Activated CD4-positive, alpha-beta memory T cell treated with anti-CD3 and anti-CD28 coated beads, Interleukin-2, amount 10 ng/mL, durations not matched to agents 7 days and 5 days (primary cell): ENCODE results near the gene CROCC2. TPM values are rescaled to one million over a fixed set of nuclear protein-coding genes. Genes with fewer than 3 reads are reported as not detected.
A peak's percentile ranks its signal among the peaks of the same experiment; 100 is the strongest.

Experiments used
- CTCF ChIA-PET: fragments of 350-600 bp; sonication (Branson Sonifier 250); formaldehyde crosslinking; loops from one replicate; lab custom pipeline; 2021; ENCODE audit warnings: antibody characterized with exemption, inconsistent platforms; lab: Charles Lee
- POLR2A ChIA-PET: fragments of 350-600 bp; sonication (Branson Sonifier 250); formaldehyde crosslinking; loops from one replicate; lab custom pipeline; 2021; ENCODE audit warnings: antibody characterized with exemption; lab: Charles Lee
- DNase-seq: peaks from one replicate; pipeline ENCODE4 v3.0.0-alpha.2; 2020
- H3K27ac Mint-ChIP-seq: one replicate; pipeline ENCODE4 v1.8.0; 2021; ENCODE audit warnings: mild to moderate bottlenecking, mixed read lengths
- H3K27me3 Mint-ChIP-seq: one replicate; pipeline ENCODE4 v1.8.0; 2021; ENCODE audit warnings: mixed read lengths
- H3K36me3 Mint-ChIP-seq: one replicate; pipeline ENCODE4 v1.8.0; 2021; ENCODE audit warnings: low read depth, mixed read lengths
- H3K4me1 Mint-ChIP-seq: one replicate; pipeline ENCODE4 v1.8.0; 2021; ENCODE audit warnings: mixed read lengths
- H3K4me3 Mint-ChIP-seq: one replicate; pipeline ENCODE4 v1.8.0; 2021; ENCODE audit warnings: mild to moderate bottlenecking, mixed read lengths
- H3K9me3 Mint-ChIP-seq: one replicate; pipeline ENCODE4 v1.8.0; 2021; ENCODE audit warnings: mixed read lengths
- total RNA-seq, 2 experiments: library from RNA; stranded (reverse); gene quantifications; one replicate each; pipeline ENCODE4 v1.2.3, GENCODE V29; 2021

Gene CROCC2
- total RNA-seq, 2 experiments from 2014 or later: not detected

- H3K36me3 Mint-ChIP-seq: no peaks in the 10 kb centered on the region
- no peak overlapping the region for H3K4me3 Mint-ChIP-seq
- DNase-seq: no peak
- no peaks in the 10 kb centered on the region for H3K9me3 Mint-ChIP-seq
- POLR2A ChIA-PET: no interaction called here
- no peak overlapping the region for H3K27ac Mint-ChIP-seq
- CTCF ChIA-PET: no interaction called here
- no peaks in the 10 kb centered on the region for H3K4me1 Mint-ChIP-seq
- peaks cover 1% of the 10 kb centered on the region for H3K27me3 Mint-ChIP-seq
Measured at GRCh38 chr2:240947607-240948006, 41.5 kb downstream of the CROCC2 start.

DNA sequence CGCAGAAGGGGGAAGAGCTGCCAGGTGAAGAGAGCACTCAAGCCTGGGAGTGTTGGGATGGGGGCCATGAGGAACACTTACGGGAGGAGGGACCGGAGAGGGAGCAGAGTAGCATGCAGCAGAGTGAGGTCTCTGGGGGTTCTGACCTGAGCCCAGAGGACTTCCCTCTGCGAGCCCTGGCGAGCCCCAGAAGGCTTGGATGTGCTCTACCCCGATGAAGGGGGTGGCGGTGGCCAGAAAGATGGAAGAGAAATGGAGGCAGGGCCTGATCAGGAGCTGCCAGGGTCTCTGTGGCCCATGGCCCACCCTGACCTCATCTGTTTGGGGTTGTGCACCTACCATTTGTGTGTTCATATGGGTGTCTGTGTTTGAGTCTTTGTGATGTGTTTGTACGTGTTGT, 42.0 kb downstream of the CROCC2 start:
- H3K27me3 Mint-ChIP-seq: peaks cover 1% of the 10 kb centered on the region
- DNase-seq: peak; percentile 10
- H3K36me3 Mint-ChIP-seq: no peaks in the 10 kb centered on the region
- no peaks in the 10 kb centered on the region for H3K9me3 Mint-ChIP-seq
- no peak overlapping the region for H3K4me3 Mint-ChIP-seq
- ChIA-PET CTCF (no interaction called here), POLR2A (no interaction called here)
- H3K27ac Mint-ChIP-seq: no peak overlapping the region
- no peaks in the 10 kb centered on the region for H3K4me1 Mint-ChIP-seq

DNA sequence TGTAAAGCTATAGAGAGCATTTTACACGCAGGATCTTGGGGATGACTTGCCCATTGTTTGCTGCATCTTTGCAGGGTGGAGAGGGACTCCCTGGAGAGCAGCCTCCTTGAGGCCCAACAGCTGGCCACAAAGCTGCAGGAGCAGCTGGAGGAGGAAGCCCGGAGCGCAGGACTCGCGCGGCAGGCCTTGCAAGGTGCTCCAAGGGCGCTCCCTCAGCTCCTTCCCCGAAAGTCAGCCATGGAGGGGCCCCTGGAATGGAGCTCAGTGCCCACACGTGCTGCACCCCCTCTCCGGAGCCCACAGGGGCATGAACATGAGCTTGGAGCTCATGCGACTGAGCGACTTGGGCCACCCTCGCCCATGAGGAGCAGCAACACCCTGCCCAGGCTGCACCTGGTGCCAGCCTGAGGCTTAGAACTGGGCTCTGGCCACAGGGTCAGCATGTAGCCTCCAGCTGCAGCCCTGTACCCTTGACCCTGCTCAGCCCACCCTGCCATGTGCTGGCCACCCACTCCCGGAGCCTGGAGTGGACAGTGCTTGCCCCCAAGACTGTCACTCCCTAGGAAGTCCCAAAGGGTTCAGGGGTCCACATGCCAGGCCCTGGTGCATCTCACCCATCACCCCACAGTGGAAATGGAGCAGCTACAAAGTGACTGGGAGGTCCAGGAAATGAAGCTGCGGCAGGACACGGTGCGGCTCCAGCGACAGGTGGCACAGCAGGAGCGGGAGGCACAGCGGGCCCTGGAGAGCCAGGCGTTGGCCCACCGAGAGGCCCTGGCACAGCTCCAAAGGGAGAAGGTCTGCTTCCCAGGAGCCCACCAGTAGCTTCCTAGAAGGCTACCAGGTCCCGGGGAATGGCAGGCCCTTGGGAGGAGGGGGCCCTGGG, 43.0 kb downstream of the CROCC2 start:
- POLR2A ChIA-PET: no interaction called here
- DNase-seq: no peak
- no peak overlapping the region for H3K27ac Mint-ChIP-seq
- no peaks in the 10 kb centered on the region for H3K9me3 Mint-ChIP-seq
- H3K4me1 Mint-ChIP-seq: no peaks in the 10 kb centered on the region
- CTCF ChIA-PET: no interaction called here
- no peak overlapping the region for H3K4me3 Mint-ChIP-seq
- H3K27me3 Mint-ChIP-seq: peaks cover 2% of the 10 kb centered on the region
- H3K36me3 Mint-ChIP-seq: no peaks in the 10 kb centered on the region

GRCh38 chr2:240949791-240950705, 43.9 kb downstream of the CROCC2 start:
- CTCF ChIA-PET: no interaction called here
- no peaks in the 10 kb centered on the region for H3K4me1 Mint-ChIP-seq
- no peak overlapping the region for H3K27ac Mint-ChIP-seq
- H3K36me3 Mint-ChIP-seq: no peaks in the 10 kb centered on the region
- H3K27me3 Mint-ChIP-seq: peaks cover 3% of the 10 kb centered on the region
- H3K9me3 Mint-ChIP-seq: no peaks in the 10 kb centered on the region
- POLR2A ChIA-PET: no interaction called here
- no peak overlapping the region for H3K4me3 Mint-ChIP-seq
- DNase-seq: no peak

GRCh38 chr2:240951045-240951594, 45.0 kb downstream of the CROCC2 start:
- no peak for DNase-seq
- Mint-ChIP-seq H3K27me3 (peaks cover 2% of the 10 kb centered on the region), H3K4me1 (no peaks in the 10 kb centered on the region), H3K36me3 (no peaks in the 10 kb centered on the region), H3K9me3 (no peaks in the 10 kb centered on the region), H3K27ac (no peak overlapping the region), H3K4me3 (no peak overlapping the region)
- POLR2A ChIA-PET: no interaction called here
- CTCF ChIA-PET: no interaction called here

GRCh38 chr2:240952496-240953246, 46.5 kb downstream of the CROCC2 start:
- DNase-seq: no peak
- Mint-ChIP-seq H3K9me3 (no peaks in the 10 kb centered on the region), H3K4me1 (no peaks in the 10 kb centered on the region), H3K4me3 (no peak overlapping the region), H3K27ac (no peak overlapping the region), H3K36me3 (no peaks in the 10 kb centered on the region), H3K27me3 (peaks cover 2% of the 10 kb centered on the region)
- ChIA-PET CTCF (no interaction called here), POLR2A (no interaction called here)

DNA sequence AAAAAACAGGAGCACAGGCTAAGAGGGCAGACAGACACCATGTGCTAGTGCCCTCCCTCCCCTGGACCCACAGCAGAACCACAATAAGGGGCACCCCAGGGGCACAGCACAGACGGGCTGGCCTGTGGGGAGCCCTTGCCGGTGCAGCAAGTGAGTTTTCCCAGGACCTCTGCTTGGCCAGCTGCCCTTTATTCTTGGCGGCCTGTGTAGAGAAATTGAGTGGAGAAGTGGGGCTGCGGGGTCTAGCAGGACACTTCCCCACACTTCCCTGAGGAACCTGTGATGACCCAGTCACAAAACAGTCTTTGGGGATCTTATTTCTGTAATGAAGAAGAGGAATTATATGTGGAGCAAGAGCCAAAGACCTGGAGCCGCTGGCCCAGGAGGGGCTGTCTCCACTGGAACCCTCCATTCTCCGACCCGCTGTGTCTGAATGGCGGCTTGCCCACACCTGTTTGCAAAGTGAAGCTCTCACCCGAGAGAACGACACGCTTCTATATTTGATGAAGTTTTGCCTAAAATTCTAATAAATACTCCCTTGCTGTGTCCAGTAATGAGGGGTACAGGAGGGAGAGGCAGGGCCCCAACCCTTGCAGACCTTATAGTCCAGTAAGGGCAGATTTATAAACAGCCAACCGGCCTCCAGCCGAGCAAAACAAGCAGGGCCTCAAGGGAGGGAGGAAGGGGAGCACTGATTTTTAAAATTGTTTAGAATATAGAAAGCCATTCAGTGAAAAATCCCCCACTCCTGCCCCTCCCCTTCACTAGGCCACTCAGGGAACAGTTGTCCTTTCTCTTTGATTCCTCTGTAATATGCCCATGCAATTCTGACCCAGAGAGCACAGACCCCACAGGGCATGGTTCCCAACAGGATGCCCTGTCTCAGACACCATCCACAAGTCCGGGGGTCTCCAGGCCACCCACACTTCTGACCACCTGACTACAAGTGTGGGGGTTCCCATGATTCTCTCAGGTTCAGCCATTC, 47.6 kb downstream of the CROCC2 start:
- no peak overlapping the region for H3K27ac Mint-ChIP-seq
- no peak for DNase-seq
- ChIA-PET POLR2A (no interaction called here), CTCF (no interaction called here)
- H3K36me3 Mint-ChIP-seq: no peaks in the 10 kb centered on the region
- H3K27me3 Mint-ChIP-seq: peaks cover 2% of the 10 kb centered on the region
- H3K4me1 Mint-ChIP-seq: no peaks in the 10 kb centered on the region
- H3K9me3 Mint-ChIP-seq: no peaks in the 10 kb centered on the region
- H3K4me3 Mint-ChIP-seq: no peak overlapping the region

DNA sequence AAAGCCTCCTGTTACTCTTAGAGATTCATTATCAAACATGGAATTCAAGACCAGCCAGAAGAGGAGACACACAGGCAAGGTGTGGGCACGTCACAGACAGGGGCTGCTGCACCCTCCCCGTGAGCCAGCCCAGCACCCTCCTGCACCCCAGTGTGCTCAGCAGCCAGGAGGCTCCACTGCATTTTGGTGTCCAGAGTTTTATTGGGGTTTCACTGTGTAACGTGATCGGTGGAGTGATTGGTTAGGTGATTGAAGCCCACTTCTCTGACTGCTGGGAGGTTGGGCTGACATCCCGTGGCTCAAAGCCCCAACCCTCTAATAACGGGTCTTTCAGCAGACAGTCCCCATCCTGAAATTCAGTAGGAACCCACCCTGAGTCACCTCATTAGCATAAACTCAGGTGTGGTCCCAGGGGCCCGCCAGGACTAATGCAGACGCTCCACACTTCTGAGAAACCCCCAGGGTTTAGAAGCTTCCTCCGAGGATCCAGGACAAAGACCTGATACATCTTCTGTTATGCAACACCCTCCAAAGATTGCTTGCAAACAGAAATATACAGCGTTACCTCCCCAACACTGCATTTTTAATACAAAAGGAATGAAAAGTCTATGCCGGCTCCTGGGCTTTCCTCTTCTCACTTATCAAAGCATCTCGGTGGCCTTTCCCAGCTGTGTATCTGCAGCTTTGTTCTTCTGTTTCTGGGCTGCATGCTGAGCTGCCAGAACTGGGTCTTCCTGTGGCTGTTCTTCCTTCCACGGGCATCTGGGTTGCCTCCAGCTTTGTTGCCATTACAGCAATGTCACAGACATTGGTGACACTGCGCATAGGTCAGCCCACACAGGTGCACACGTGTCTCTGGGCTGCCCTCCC, 48.5 kb downstream of the CROCC2 start:
- DNase-seq: peak; percentile 9
- Mint-ChIP-seq H3K27ac (no peak overlapping the region), H3K36me3 (no peaks in the 10 kb centered on the region), H3K4me1 (no peaks in the 10 kb centered on the region), H3K27me3 (peaks cover 2% of the 10 kb centered on the region), H3K9me3 (no peaks in the 10 kb centered on the region), H3K4me3 (no peak overlapping the region)
- POLR2A ChIA-PET: no interaction called here
- CTCF ChIA-PET: no interaction called here

DNA sequence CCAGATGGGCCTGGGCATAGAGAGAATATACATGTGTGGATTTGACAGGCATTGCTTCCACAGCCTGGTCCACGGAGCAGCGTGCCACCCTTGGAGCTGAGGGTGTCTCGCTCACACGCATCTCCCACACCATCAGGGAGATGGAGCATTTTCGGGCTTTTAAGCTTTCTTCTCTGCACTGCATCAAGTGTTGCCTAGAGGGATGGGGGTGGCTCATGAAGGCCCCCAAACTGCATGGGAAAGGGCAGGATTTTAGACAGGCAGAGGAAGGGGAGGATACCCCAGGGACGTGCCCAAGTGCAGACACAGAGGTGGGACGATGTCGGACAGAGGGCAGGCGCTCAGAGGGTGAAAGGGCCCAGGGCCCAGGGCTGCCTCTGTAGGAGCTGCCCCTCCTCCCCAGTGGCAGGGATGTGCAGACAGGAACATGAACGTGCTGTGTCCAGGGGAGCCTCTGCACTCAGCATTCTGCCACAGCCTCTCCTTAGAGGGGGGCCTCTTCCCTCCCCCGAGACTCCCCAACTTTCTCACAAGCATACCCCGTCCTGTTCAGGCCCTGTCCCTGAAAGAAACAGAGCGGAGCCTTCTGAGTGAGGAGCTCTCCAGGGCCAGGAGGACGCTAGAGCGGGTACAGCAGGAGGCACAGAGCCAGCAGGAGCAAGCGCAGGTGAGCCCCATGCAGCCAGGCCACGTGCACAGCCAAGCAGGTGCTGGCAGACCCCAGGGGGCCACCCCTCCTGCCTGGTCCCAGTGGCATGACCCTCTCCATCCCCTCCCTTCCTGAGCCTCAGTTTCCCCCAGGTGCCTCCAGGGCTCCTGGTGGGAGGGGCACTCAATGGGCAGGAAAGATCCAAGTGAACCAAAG, 49.4 kb downstream of the CROCC2 start:
- Mint-ChIP-seq H3K27ac (no peak overlapping the region), H3K4me3 (no peak overlapping the region), H3K4me1 (no peaks in the 10 kb centered on the region), H3K9me3 (no peaks in the 10 kb centered on the region), H3K27me3 (peaks cover 2% of the 10 kb centered on the region), H3K36me3 (no peaks in the 10 kb centered on the region)
- ChIA-PET POLR2A (no interaction called here), CTCF (no interaction called here)
- DNase-seq: peak; percentile 9

DNA sequence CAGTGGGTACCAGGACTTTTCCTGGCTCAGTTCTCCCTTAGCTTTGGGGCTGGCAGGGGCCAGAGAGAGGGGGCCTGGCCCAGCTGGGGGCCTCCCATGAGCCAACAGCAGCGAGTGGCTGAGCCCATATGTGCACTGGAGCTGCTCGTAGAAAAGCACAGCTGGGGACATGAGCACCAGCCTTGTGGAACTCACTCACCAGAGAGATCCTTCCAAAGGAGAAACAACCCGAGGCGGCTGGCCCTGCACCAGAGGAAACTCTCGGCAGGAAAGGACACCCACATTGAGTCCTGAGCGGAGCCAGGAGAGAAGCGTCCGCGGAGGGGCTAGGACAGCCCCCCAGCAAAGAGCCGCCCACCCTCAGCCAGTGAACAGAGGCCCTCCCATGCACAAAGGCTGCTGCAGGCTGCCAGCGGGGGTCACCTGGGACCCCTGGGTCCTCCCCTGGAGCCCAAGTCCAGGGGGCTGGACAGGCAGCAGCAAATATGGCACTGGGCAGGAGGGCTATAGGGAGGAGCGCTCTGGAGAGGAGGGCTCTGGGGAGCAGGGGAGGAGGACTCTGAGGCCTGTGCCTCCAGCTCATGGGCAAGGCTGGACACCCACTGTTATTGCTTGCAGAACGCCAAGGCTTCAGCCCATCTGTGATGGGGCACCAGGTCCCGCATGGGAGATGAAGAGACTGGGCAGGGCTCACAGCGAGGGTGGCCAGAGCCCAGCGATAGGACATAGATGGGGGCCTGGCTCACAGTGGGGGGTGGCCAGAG, 50.2 kb downstream of the CROCC2 start:
- POLR2A ChIA-PET: no interaction called here
- peak; percentile 13 for DNase-seq
- H3K9me3 Mint-ChIP-seq: no peaks in the 10 kb centered on the region
- H3K4me1 Mint-ChIP-seq: no peaks in the 10 kb centered on the region
- no peak overlapping the region for H3K4me3 Mint-ChIP-seq
- peaks cover 2% of the 10 kb centered on the region for H3K27me3 Mint-ChIP-seq
- CTCF ChIA-PET: no interaction called here
- no peaks in the 10 kb centered on the region for H3K36me3 Mint-ChIP-seq
- no peak overlapping the region for H3K27ac Mint-ChIP-seq
